ENCODE results near the gene GSPT1.
"Not testable (repeated sequence)": the region's sequence is repeated elsewhere in the genome, so short reads cannot be mapped to it uniquely, and the experiment has no call there.

The GSPT1 gene

GRCh38 chr16:11915644-11916523 is at the start of gene GSPT1:
GSPT1 (minus strand) TSS chr16:11915956; CDS start chr16:11915720, 236 bp downstream.
- DNase-seq (ENCODE audit: low spot score): peak; percentile 98

GRCh38 chr16:11964761-11965551 is 49.2 kb upstream of the GSPT1 start, which contains the start of gene TNFRSF17:
TNFRSF17 (plus strand) TSS chr16:11965210; CDS start chr16:11965325, 115 bp downstream.
- no peak for DNase-seq (ENCODE audit: low spot score)

GRCh38 chr16:11963706-11964105 is 48.0 kb upstream of the GSPT1 start:
- no peak for DNase-seq (ENCODE audit: low spot score)

- DNase-seq (ENCODE audit: low spot score): not testable (repeated sequence)
Observed at GRCh38 chr16:11962978-11963377, 47.2 kb upstream of the GSPT1 start.

GRCh38 chr16:11962457-11962856 is 46.7 kb upstream of the GSPT1 start:
- DNase-seq (ENCODE audit: low spot score): not testable (repeated sequence)

- no peak for DNase-seq (ENCODE audit: low spot score)
Observed at GRCh38 chr16:11957591-11958395, 42.0 kb upstream of the GSPT1 start.

GRCh38 chr16:11956558-11956957 is 40.8 kb upstream of the GSPT1 start:
- no peak for DNase-seq (ENCODE audit: low spot score)

GRCh38 chr16:11955713-11956123 is 40.0 kb upstream of the GSPT1 start:
- no peak for DNase-seq (ENCODE audit: low spot score)

- DNase-seq (ENCODE audit: low spot score): not testable (repeated sequence)
Observed at GRCh38 chr16:11953576-11953975, 37.8 kb upstream of the GSPT1 start.

GRCh38 chr16:11950388-11950787 is 34.6 kb upstream of the GSPT1 start:
- no peak for DNase-seq (ENCODE audit: low spot score)

- DNase-seq (ENCODE audit: low spot score): no peak
Observed at GRCh38 chr16:11949527-11949926, 33.8 kb upstream of the GSPT1 start.

- DNase-seq (ENCODE audit: low spot score): no peak
Observed at GRCh38 chr16:11948819-11949218, 33.1 kb upstream of the GSPT1 start.

GRCh38 chr16:11946433-11946832 is 30.7 kb upstream of the GSPT1 start:
- DNase-seq (ENCODE audit: low spot score): no peak

- DNase-seq (ENCODE audit: low spot score): not testable (repeated sequence)
Observed at GRCh38 chr16:11941945-11942344, 26.2 kb upstream of the GSPT1 start, which contains the start of gene NPIPB2. NPIPB2 (minus strand) TSS chr16:11942045; CDS start chr16:11942045, 0 bp downstream.

- DNase-seq (ENCODE audit: low spot score): not testable (repeated sequence)
Observed at GRCh38 chr16:11927350-11927749, 11.6 kb upstream of the GSPT1 start.

GRCh38 chr16:11924046-11924445 is 8.3 kb upstream of the GSPT1 start:
- DNase-seq (ENCODE audit: low spot score): not testable (repeated sequence)

GRCh38 chr16:11916524-11917285 is 949 bp upstream of the GSPT1 start:
- DNase-seq (ENCODE audit: low spot score): no peak

GRCh38 chr16:11915114-11915643 is 577 bp downstream of the GSPT1 start:
- DNase-seq (ENCODE audit: low spot score): peak; percentile 2

- peak; percentile 21 for DNase-seq (ENCODE audit: low spot score)
Observed at GRCh38 chr16:11914210-11915113, 1.3 kb downstream of the GSPT1 start.
